GM18907 (cell line): ENCODE data around the gene DCUN1D2.
"Not testable (repeated sequence)": the region's sequence is repeated elsewhere in the genome, so short reads cannot be mapped to it uniquely, and the experiment has no call there.

Experiments
- ATAC-seq: cut with Tn5 transposase; IDR thresholded peaks from one replicate; pipeline ENCODE4 v1.9.1; 2021; ENCODE audit warnings: mild to moderate bottlenecking, moderate library complexity; ENCODE audit not compliant: unreplicated experiment

The DCUN1D2 gene

DNA sequence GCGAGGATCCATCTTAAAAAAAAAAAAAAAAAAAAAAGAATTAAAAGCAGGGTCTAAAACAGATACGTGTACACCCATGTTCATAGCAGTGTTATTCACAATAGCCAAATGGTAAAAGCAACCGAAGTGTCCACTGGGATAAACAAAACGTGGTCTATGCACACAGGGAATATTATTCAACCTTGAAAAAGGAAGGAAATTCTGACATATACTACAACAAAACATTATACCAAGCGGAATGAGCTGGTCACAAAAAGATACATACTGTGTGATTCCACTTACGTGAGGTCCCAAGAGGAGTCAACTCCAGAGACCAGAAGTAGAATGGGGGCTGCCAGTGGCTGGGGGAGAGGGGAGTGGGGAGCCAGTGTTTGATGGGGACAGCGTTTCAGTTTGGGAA is 22.5 kb downstream of the DCUN1D2 start:
- ATAC-seq, result no peak

DNA sequence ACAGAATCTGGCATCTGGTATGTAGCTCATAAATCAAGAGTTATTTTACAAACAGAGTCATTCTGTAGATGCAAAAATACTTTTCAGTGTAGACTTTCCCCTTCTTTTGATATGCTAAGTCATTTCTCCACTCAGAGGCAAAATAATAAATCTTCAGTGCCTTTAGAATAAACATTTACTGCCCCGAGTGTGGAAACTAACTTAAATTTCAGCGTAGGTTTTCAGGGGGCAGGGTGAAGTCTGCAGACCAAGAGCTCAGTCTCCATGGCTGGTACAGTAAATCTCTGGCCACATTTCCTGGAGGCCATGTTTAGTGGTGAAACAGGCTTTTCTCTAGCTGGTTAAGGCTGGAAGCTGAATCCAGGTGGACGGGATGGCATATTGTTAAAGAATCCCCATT is 24.1 kb downstream of the DCUN1D2 start:
- no peak for ATAC-seq

DNA sequence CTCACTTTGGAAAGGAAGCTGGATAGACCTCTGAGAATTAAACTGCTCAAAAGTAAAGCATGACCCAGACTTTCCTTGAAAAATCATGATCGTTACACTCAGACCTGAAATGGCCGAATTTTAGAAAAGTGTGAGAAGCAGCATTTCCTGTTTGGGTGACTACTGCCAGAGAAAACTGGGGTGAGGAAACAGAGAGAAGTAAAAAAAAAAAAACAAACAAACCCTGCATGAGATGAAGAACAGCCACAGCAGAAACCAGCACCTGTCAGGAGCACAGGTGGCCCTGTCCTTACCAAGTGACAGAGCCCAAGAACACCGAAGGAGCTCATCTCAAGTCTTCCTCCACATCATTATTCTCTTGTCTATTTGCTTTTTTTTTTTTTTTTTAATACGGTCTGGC is 25.2 kb downstream of the DCUN1D2 start:
- ATAC-seq, result no peak

DNA sequence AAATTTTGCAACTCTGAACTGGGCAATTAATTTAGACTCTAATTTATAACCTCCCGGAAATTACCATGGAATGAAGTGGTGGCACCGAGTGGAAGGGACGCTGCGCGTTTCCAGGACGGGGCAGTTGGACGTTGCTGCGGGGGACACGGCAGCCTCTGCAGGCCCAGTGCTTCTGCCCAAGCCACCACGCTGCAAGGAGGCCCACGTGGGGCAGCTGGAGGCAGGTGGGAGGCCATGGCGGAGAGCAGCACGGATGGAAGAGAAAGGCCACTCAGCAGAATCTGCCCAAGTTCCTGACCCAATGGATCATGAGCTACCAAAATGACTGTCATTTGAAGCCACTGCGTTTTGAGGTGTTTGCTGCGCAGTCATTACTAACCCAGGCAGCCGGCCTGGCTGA is 26.0 kb downstream of the DCUN1D2 start:
- ATAC-seq, result no peak

DNA sequence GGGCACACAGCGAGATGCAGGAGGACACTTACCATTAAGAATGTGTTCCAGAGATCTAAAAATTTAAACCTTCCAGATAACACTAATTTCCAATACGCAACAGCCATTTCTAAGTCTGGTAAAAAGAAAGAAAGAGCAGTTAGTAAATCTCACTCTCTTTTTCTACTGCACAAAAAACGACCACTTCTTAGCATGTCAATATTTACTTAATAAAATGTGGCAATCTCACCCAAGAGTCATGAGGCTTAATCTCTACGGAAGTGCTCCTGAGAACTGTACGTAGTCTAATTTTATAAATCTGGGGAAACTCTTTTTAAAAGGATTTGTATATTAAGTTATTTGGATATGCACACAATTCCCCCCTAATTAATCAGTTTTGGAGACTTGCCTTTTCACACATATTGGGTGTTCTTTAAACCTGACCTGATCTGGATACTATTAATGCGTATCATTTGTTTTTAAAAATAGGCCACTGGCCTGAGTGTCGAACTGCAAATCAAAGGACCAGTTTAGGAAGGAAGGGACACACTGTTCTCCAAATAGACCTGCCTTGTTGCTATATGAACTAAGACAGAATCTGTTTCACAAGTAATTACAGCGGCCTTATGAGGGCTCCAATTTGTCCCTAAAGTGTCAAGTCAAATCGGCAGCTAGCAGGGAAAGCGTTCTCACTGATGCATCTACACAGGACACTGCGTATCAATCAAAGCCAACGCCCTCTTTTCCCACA is 29.3 kb downstream of the DCUN1D2 start:
- no peak for ATAC-seq

DNA sequence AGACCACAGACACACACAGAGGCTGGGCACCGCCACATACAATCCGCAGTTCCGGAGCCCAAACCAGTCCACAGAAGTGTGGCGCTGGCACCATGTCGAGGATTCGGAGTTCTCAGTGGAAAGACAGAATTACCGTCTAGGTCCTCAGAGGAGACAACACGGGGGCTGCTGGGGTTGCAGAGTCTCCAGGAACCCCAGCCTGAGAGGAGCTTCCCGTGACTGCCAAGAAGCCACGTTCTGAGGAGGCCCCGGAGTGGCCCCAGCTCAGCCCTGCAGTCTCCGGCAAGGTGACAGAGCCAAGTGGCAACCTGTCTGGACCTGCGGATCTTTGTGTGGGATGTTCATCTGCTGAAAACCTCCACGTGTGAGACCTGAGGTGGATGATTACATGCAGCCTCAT is 29.9 kb downstream of the DCUN1D2 start:
- ATAC-seq, result no peak

DNA sequence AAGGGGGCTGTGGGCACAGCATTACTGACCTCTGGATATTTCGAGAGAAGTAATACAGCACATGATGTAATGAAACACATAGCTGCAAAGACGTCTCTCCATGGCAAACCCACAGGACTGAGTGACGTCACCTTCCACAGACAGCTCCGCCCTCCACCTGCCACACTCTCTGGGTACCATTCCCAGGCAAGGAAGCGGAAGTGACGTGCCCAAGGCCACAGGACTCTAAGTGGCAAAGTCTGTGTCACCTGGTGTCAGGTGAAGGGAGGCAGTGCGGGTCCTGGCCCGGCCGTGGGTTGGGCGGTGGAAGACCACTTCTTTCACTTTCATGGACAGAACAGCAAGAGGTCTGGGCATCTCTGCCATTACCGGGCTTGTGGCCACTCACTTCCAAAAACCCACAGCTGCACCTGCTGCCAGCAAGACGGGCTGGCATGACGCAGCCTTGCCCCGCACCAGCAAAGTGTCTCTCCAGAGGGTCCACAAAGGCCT is 30.4 kb downstream of the DCUN1D2 start:
- no peak for ATAC-seq

DNA sequence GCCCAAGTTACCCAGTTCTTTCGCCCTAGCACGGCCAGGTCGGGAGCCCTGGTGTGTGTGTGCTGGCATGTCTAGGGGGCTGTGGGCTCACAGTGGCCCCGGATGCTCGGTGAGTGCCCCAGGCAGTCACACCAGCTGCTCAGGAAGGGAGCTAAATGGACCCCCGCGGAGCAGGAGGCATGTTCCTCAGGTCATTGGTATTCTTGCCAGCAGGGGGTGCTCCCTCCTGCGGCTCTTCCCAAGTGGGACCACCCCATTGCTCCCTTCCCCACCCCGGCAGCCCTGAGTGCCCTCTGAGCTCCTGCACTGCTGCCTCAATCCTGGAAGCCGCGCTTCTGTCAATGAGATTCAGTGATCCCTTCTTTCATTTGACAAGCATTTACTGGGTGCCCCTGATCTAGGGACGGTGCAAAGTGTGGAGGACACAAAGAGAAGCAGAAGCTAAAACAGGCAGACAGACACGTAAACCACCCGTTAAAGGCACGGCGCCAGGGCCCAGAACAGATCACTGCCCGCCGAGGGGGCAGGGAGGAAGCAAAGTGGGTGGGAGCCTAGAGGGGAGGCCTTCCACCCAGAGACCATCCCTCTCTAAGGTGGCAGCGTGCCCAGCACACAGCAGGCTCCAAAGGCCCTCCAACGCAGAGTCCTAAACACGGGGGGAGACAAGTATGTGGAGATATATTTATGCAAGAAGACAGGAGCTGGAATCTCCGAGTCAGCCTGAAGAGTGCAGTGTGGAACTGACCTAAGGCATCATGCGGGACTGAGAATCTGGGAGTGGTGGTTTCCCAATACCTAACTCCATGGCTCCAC is 32.1 kb downstream of the DCUN1D2 start:
- no peak for ATAC-seq

DNA sequence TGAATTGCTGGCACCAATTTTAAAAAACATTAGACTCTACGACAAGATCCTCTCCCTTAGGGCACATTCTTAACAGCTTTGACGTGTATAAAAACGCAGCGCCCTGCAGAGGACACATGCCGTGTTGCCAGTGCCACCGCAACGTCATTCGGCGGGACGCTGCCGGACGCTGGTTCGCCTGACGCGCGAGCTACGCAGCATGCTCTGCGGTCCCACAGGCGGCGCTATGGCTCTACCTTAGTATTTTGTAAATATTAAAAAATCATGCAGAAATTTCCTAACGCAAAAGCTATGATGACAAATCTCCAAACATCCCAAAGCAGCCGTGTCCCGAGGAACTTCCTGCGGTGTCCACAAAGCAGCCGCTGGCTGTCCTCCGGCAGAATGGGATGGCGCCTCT is 33.0 kb downstream of the DCUN1D2 start:
- no peak for ATAC-seq

DNA sequence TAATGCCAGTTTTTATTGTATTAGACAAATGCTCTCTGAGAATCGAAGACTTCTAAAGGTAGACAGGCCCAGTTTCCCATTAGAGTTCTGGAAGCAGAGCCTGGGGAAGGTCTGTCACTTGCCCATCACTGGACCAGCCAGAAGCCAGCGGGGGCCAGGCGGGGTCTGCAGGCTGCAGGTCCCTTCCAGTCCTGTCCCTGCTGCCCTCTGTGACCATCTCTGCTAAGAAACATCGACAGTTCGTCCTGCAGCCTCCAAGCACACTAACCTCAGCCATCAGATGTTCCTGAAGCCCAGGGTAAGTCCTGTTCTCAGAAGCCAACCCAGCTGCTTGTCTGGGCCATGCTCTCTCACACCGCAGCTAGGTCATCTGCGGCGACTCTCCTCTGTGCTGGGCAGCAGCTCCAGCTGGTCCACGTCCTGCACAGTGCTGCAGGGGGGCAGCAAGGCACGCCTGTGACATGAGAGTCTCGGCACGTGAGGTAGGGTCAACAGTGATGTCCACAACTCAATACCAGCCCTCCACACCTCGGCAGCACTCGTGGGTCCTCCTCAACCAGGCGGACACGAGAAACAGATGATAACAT is 34.3 kb downstream of the DCUN1D2 start:
- no peak for ATAC-seq

DNA sequence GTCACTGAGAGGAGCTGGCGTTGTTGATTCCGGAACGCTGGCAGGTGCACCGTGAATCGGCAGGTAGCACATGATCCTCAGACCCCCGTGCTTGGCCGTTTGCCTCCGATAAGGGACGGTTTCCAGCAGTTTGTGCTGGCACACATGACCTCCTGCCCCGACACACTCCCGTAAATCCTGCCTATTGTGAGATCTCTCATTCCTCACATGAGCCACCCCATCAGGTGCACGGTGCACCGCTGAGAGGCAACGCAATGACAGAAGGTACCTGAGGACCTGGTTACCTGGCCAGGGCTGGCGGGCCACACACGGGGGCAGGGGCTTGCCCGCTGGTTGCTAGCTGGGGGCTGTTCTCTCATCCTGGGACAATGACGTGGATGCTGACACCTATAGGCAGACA is 35.1 kb downstream of the DCUN1D2 start:
- ATAC-seq, result no peak

DNA sequence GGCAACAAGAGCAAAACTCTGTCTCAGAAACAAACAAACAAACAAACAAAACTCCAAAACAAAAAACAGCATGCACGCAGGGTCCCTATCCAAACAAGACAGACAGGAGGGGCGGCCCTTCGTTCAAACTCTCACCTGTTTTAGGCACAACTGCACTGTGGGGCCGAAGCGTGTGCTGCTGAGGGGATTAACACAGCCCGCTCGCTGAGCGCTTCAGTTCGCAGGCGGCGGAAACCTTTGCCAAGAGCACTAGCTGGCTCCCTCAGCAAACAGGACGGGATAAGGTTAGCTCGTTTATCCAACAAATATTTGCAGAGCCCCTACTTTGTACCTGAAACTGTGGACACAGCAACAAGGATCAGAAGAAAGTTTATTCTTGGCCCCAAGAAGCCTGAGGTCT is 35.6 kb downstream of the DCUN1D2 start:
- ATAC-seq, result no peak

DNA sequence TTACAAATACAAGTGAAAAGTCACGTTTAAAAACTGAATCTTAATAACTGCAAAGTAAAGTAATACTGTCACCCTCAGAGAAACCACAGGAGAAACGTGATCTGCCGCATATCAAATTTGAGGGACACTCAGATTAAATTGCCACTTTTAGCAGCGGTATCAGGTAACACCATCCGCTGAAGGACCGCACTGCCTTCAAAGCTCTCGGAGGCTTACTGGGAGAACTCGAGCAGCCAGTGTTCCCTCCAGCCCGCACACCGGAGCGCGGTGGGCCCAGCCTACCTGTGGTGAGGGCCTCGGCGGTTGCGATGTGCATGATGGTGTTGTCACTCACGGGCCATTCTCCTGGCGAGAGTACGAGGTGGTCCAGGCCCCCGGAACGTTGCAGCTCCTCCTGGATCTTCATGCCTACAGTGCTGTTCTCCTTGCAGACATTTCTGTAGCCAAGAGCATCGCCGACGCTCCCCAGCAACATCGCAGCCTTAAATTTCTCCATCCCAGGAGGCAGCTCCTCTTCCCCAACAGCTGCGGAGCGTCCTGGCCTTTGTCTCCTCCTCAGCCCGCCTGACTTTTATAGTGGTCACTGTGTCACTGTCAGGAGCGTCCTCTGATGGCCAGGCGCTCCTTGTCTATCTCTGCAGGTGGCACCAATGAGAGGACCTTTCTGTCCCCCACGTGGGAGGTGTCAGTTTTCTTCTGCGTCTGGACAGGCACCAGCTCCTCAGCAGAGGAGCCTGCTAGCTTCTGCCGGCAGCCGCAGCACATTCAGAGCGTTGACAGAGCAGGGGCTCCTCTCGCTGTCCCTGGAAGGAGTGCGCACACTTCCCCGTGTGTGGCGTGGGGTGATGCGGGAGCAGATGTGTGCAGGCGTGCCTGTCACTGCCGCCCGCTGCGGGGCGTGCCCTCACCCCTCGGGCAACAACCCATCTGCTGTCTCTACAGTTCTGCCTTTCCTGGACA is 37.3 kb downstream of the DCUN1D2 start, which contains the start of gene ADPRHL1:
TSS of gene ADPRHL1 (minus strand) at position 547 of the 960 bp plus-strand sequence. CDS start at position 496, 51 bp downstream.
- no peak for ATAC-seq

DNA sequence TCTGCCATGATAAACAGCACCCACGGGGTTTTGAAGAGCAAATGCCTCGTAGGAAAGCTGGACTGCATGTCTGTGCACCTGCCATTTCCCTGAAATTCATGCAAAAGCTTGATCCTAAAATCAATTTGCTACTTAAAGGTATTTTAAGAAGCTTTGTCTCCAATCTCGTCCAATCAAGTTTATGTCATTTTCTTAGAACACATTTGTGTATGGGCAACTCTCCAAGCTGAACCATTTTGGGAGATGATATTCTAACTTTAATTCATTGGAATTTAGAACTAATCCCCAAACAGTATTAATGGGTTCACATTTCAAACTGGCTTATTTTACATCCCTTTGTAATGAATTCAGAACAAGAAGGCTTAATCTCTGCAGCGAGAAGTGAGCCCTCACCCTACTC is 38.0 kb downstream of the DCUN1D2 start:
- ATAC-seq, result no peak

DNA sequence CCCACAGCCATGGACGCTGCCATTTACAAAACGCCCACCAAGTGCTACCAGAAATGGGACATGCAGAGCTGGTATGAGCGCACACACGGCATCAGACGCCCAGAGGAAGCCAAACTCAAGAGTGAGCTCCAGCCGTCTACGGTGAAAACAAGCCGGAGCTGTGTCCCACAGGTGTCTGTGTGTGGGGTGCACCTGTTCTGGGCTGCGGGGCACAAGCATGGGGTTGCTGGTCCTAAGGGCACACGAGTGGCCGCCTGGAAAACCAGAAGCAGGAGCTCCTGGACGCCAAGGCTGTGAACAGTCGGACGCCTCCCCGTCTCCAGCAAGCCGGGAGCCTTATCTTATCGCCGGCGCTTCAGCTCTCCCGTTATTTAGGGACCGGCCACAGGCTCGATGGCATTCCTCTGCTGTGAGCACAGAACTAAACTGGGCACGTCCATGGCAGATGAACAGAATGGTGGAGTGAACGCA is 38.5 kb downstream of the DCUN1D2 start:
- ATAC-seq, result no peak

DNA sequence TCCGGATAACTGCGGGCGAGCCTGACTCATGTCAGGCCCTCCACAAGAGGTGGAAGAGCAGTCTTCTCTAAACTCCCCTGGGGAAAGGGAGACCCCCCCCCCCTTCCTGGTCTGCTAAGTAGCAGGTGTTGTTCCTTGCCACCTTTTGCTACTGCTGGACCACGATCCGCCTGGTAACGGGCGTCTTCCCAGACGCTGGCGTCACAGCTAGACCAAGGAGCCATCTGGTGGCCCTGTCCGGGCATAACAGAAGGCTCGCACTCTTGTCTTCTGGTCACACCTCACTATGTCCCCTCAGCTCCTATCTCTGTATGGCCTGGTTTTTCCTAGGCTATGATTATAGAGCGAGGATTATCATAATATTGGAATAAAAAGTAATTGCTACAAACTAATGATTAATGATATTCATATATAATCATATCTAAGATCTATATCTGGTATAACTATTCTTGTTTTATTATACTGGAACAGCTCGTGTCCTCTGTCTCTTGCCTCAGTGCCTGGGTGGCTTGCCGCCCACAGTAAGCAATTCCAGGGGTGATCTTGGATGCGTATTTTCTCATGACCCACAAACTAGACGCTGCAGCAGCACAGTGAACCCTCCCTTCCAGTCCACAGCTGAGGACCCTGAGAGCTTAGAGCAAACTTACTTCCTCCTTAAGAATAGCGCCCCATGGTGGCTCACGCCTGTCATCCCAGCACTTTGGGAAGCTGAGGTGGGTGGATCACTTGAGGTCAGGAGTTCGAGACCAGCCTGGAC is 39.5 kb downstream of the DCUN1D2 start:
- ATAC-seq, result not testable (repeated sequence)

DNA sequence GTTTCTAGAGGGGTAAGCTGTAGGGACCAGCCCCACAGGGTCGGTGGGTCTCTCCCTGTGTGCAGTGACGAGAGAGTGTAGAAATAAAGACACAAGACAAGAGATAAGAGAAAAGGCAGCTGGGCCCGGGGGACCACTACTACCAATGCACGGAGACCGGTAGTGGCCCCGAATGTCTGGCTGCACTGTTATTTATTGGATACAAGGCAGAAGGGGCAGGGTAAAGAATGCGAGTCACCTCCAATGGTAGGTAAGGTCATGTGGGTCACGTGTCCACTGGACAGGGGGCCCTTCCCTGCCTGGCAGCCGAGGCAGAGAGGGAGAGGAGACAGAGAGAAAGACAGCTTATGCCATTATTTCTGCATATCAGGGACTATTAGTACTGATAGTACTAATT is 40.2 kb downstream of the DCUN1D2 start:
- not testable (repeated sequence) for ATAC-seq

DNA sequence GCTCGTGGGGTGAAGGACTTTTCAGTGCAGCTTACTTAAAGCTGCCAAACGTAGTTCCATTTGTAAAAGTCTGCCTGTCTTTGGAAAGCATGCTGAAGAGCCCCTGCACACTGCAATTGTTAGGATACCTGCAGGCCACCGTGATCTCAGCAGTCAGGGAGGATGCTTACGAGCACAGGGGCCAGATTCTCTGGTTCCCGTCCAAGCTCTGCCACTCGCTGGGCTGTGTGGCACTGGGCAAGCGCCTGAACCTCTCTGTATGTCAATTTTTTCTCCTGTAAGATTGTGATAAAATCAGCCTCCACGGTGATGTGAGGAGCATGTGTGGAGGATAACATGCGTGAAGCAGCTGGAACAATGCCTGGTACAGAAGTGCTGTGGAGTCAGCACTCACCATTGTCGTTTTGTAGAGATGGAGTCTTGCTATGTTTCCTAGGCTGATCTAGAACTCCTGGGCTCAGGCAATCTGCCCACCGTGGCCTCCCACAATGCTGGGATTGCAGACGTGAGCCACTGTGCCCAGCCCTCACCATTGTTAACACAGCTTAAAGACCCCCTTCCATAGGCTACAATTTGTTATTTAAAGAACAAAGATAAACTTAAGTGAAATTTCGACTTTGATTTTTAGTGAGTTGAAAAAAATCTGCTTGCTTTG is 40.7 kb downstream of the DCUN1D2 start:
- no peak for ATAC-seq
